ENCODE data around the gene RASAL1.
"Not testable (repeated sequence)": the region's sequence is repeated elsewhere in the genome, so short reads cannot be mapped to it uniquely, and the experiment has no call there.

RASAL1 gene

GRCh38 chr12:113141716-113142115 is 6.2 kb upstream of the RASAL1 start:
- DNase-seq, result not testable (repeated sequence)

- DNase-seq, result no peak
These were observed 5.1 kb upstream of the RASAL1 start for GRCh38 chr12:113140706-113141105.

- no peak for DNase-seq
These were observed 3.3 kb upstream of the RASAL1 start for GRCh38 chr12:113138826-113139225.

GRCh38 chr12:113137861-113138783 is 2.6 kb upstream of the RASAL1 start:
- no peak for DNase-seq

GRCh38 chr12:113136990-113137511 is 1.5 kb upstream of the RASAL1 start:
- DNase-seq, result no peak

- no peak for DNase-seq
These were observed 798 bp upstream of the RASAL1 start for GRCh38 chr12:113136128-113136989.

GRCh38 chr12:113134521-113134951 is 1.0 kb downstream of the RASAL1 start:
- DNase-seq, result no peak

- DNase-seq, result no peak
These were observed 1.5 kb downstream of the RASAL1 start for GRCh38 chr12:113134071-113134470.

GRCh38 chr12:113133666-113134065 is 1.9 kb downstream of the RASAL1 start:
- DNase-seq, result no peak

- DNase-seq, result no peak
These were observed 2.5 kb downstream of the RASAL1 start for GRCh38 chr12:113133036-113133435.

GRCh38 chr12:113131556-113131955 is 4.0 kb downstream of the RASAL1 start:
- no peak for DNase-seq

GRCh38 chr12:113130457-113131135 is 5.0 kb downstream of the RASAL1 start:
- DNase-seq, result no peak

GRCh38 chr12:113129664-113130456 is 5.7 kb downstream of the RASAL1 start:
- DNase-seq, result no peak

GRCh38 chr12:113128802-113129663 is 6.5 kb downstream of the RASAL1 start:
- DNase-seq, result no peak

GRCh38 chr12:113127791-113128199 is 7.8 kb downstream of the RASAL1 start:
- DNase-seq, result no peak

- no peak for DNase-seq
These were observed 14.7 kb downstream of the RASAL1 start for GRCh38 chr12:113120670-113121370.

GRCh38 chr12:113119980-113120669 is 15.4 kb downstream of the RASAL1 start:
- no peak for DNase-seq

- DNase-seq, result no peak
These were observed 17.4 kb downstream of the RASAL1 start for GRCh38 chr12:113118142-113118541.

- DNase-seq, result not testable (repeated sequence)
These were observed 17.9 kb downstream of the RASAL1 start for GRCh38 chr12:113117684-113118083.

GRCh38 chr12:113116875-113117274 is 18.7 kb downstream of the RASAL1 start:
- no peak for DNase-seq

Data from NCI-H2227 treated with DMSO at 0.1 percent for 48 hours (cell line).